Measurements from ENCODE around the gene LAPTM4A.
"Not testable (repeated sequence)": the region's sequence is repeated elsewhere in the genome, so short reads cannot be mapped to it uniquely, and the experiment has no call there.

Gene LAPTM4A

DNA sequence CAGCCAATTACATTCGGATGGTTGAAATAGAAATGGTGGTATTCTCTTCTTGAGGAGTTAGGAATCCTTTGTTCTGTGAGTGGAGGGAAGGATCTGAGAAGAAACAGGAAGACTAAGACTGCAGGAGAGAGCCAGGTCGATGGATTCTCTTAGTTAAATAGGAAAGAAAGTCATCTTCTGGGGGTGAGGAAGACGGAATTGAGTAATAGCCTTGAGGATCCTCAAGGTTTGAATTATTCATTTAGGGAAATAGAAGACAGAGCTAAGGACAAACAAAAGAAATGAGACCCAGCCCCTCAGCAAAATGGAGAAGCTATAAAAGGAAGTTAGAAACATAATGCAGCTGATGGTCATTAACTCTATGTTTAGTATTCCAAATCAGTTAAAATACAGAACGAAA lies 1.8 kb downstream of the LAPTM4A start:
- H3K27ac ChIP-seq: no peak overlapping the region
- TF ChIP-seq ZFX (IDR thresholded peaks at IDR 0.05; ENCODE audit: borderline replicate concordance): no peak
- TF ChIP-seq, protein P1, sequence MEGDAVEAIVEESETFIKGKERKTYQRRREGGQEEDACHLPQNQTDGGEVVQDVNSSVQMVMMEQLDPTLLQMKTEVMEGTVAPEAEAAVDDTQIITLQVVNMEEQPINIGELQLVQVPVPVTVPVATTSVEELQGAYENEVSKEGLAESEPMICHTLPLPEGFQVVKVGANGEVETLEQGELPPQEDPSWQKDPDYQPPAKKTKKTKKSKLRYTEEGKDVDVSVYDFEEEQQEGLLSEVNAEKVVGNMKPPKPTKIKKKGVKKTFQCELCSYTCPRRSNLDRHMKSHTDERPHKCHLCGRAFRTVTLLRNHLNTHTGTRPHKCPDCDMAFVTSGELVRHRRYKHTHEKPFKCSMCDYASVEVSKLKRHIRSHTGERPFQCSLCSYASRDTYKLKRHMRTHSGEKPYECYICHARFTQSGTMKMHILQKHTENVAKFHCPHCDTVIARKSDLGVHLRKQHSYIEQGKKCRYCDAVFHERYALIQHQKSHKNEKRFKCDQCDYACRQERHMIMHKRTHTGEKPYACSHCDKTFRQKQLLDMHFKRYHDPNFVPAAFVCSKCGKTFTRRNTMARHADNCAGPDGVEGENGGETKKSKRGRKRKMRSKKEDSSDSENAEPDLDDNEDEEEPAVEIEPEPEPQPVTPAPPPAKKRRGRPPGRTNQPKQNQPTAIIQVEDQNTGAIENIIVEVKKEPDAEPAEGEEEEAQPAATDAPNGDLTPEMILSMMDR (IDR thresholded peaks at IDR 0.05): no peak

DNA sequence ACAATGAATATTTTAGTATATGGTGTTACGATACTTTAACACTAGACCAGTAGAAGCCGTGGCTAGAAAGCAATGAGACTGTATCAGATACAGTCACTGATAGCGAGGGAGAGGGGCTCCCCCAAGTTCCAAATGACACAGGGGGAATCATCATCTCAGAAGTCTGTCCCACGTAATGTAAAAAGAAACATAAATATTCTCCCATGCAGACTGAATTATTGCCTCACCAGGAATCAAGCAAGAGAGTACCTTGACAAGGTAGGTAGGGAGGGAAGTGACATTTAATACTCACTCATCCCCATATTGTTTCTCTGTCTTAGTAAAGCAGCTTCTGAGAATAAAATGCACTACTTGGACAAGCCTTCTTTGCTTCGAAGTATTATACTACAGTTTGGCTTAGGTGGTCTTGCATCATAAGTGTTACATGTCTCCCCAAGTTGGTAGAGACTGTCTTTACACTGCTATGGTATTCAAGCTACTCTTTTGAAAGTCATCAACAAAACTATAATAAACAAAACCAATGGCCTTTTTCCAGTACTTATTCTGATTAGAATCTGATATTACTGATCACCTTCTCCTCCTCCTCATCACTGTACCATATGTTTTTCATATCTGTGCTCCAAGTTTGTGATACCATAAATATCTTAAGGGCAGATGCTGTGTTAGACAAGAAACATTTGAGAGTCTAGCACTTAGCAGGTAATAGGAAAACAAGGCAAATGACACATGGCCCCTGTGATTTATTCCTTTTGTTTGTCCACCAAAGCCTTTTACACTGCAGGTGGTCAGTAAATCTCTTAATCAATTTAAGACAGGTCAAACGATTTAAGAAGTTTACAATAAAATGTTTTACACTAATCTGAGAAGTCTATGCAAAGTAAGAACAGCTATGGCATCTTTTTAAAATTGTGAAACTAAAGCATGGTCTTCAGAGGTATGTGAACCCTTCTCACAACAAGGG lies 2.7 kb downstream of the LAPTM4A start:
- TF ChIP-seq, protein P1 (IDR thresholded peaks at IDR 0.05): no peak
- TF ChIP-seq ZFX (IDR thresholded peaks at IDR 0.05; ENCODE audit: borderline replicate concordance): no peak
- H3K27ac ChIP-seq: no peak overlapping the region

DNA sequence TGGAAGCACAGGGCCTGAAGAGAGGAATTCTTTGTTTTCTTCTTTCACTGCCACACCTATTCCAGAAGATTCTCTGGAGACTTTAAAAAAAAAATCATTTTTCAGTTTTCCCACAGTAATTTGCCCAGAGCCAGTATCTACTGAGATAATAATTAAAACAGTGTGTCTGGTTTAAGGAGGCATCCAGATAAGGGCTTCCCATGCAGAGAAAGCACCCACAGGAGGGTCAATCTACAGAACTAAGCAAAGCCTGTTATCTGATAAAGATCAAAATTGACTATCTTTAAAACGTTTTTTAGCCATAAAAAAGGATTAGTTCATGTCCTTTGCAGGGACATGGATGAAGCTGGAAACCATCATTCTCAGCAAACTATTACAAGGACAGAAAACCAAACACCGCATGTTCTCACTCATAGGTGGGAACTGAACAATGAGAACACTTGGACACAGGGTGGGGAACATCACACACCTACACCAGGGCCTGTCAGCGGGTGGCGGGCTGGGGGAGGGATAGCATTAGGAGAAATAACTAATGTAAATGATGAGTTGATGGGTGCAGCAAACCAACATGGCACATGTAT lies 5.6 kb downstream of the LAPTM4A start:
- not testable (repeated sequence) for H3K27ac ChIP-seq

DNA sequence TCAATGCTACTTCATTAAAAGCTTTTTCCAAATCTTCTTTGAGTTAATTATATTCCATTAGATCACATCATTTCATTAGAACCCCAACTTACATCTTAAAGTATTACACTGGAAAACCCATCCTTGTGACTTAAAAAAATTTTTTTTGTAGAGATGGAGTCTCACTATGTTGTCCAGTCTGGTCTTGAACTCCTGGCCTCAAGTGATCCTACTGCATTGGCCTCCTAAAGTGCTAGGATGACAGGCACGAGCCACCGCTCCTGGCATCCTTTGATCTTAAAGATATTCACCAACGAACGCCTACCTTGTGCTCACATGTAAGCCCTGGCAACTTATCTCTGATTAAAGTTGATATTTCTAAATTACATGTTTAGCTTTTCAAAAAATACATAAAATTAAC lies 6.7 kb downstream of the LAPTM4A start:
- TF ChIP-seq, protein P1 (IDR thresholded peaks at IDR 0.05): no peak
- no peak for TF ChIP-seq ZFX (IDR thresholded peaks at IDR 0.05; ENCODE audit: borderline replicate concordance)
- no peak overlapping the region for H3K27ac ChIP-seq

DNA sequence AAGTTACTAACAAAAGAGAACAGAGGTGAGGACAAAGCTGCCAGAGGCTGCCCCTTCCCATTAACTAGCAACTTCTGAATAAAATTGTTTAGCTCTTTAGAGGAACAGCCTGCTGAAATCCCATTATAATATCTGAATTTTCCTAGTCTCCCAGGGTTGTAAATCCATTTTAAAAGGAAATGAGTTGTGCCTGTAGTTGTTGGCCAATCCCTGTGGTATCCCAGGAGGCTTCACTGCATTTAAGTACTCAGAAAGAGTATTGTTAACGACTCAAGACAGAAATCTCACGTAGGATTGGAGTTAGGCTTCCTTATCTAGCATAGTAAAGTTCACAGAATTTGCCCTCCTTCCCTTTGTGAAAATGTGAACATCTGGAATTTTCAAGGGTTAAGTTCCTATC lies 8.9 kb downstream of the LAPTM4A start:
- TF ChIP-seq, protein P1 (IDR thresholded peaks at IDR 0.05): no peak
- TF ChIP-seq ZFX (IDR thresholded peaks at IDR 0.05; ENCODE audit: borderline replicate concordance): no peak
- H3K27ac ChIP-seq: no peak overlapping the region

DNA sequence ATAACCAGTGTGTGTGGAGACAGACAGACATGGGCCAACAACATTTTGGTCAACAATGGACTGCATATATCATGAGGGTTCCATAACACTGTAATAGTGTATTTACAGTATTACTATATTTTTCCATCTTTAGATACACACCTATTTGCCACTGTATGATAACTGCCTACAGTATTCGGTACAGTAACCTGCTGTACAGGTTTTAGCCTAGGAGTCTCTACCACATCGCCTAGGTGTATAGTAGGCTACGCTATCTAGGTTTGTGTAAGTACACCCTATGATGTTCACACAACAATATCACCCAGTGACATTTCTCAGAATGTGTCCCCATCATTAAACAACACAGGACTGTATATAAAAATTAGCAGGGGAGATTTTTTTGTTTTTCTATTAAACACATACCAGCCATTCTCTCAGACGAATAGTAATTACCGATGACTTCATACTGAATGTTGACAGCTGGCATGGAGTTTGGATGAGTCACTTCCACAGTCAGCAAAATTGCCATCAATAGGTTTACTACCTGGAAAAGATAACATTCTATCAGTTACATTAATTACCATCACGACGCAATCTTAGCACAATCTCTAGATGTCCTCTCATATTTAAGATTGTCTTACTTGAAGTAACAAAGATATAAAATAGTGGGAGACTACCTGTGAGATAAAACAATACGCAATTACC lies 10.8 kb downstream of the LAPTM4A start:
- TF ChIP-seq ZFX (IDR thresholded peaks at IDR 0.05; ENCODE audit: borderline replicate concordance): no peak
- TF ChIP-seq, protein P1 (IDR thresholded peaks at IDR 0.05): no peak
- H3K27ac ChIP-seq: no peak overlapping the region

DNA sequence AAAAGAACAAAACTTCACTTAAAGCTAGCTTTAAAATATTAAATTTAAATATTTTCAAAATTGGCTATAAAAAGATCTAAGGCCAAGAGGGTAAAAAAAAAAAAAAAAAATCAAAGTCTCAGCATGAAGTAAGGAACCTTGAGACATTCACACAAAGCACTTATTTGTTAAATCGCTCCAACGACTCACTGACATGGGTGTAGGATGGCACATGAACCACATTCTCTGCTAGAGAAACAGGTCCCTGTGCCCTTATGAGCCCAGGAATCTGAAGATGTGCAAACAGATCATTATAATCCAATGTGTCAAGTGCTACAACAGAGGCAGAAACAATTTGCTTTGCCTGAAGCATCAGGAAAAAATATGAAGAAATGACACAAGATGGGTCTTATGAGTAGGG lies 13.8 kb downstream of the LAPTM4A start:
- no peak overlapping the region for H3K27ac ChIP-seq
- TF ChIP-seq, protein P1 (IDR thresholded peaks at IDR 0.05): no peak
- TF ChIP-seq ZFX (IDR thresholded peaks at IDR 0.05; ENCODE audit: borderline replicate concordance): no peak
